Raji (cell line): Measurements from ENCODE around the gene AVPR2.

Experiments
- POLR2A ChIP-seq: IDR thresholded peaks from 2 replicates; pipeline ENCODE4 v1.6.1; 2011; ENCODE audit warnings: low read depth, low read length, control low read depth; ENCODE audit not compliant: insufficient read depth

Gene AVPR2

DNA sequence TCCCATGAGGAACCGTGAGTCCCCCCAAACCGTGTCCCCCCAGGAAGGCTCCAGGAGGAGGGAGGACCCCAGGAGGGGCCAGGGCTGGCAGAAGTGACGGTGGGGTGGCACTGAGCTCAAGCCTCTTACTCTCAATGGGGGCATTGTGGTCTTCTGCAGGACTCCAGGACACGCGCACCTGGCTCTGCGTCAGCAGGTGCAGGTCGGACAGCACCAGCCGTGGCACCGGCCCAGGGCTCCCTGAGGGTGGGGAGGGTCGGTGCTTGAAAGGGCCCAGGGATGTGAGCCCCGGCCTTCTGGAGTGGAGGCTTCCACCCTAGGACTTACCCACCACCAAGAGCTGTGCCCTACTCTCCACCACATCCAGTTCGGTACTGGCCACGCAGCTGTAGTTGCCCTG lies 36.8 kb upstream of the AVPR2 start:
- TF ChIP-seq POLR2A, result no peak

DNA sequence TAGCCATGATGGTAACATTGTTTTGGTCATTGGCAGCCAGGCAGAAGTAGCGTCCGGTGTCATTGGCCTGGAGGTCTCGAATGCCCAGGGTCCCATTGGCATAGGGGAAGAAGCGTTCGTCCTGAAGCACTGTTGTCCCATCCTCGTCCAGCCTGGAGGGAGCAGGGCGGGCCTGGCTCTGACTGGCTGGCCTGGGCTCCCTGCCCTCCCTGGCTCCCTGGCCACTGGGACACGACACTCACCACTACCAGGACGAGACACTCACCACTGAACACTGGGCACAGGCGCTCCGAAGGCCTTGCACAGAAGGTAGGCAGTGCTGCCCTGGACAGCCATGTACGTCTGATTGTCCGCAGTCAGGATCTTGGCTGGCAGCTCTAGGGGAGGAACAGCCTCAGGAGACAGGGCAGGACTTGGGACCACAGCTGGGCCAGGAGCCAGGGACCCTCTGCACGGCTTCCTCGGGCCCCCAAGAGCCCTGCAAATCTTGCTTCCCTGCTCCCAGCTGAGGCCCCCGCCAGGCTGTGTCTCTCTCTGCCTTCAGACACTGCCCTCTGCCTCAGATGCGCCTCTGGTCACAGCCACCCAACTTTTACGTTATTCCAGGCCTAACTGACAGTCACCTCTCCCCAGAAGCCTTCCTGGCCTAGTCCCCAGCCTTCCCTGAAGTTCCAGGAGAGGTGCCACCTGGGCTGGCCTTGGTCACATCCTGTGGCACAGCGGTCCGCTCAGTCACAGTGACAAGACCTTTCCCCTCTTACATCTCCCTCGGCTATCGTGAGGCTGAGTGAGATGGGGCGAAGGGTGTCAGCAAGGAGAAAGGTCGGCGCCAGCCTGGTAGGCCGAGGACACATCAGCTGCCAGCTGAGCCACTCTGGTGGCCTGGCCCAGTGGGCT lies 35.6 kb upstream of the AVPR2 start:
- TF ChIP-seq POLR2A, result no peak

DNA sequence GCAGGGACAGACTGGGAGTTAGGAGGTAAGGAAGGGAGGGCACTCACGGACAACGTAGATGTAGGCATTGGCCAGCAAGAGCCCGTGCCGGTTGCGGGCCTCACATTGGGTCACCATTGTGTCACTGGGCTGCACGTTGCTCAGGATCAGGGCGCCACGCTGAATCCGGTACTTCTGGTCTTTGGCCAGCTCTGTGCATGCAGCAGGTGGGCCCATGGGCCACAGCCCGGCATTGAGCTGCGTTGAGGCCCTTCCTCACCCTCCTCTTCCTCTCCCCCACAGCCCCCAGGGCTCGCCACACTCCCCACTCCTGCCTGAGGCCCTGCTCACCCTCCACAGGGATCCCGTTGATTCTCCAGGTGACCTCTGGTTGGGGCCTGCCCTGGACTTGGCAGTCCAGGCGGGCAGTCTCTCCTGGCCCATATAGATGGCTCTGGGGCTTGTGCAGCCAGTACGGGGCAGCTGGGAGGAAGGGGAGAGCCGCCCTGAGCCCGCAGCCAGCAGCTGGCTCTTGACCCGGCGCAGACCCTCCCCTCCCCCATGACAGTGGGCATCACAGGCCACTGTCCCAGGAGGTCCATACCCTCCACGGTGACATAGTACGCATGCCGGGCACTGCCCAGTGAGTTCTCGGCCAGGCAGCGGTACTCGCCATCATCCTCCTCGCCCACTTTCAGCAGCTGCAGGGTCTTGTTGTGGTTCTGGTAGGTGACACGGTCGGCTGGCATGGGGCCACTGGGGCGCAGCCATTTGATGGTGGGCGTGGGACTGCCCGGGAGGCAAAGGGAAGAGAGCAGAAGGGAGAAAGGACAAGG lies 34.8 kb upstream of the AVPR2 start:
- TF ChIP-seq POLR2A, result no peak

DNA sequence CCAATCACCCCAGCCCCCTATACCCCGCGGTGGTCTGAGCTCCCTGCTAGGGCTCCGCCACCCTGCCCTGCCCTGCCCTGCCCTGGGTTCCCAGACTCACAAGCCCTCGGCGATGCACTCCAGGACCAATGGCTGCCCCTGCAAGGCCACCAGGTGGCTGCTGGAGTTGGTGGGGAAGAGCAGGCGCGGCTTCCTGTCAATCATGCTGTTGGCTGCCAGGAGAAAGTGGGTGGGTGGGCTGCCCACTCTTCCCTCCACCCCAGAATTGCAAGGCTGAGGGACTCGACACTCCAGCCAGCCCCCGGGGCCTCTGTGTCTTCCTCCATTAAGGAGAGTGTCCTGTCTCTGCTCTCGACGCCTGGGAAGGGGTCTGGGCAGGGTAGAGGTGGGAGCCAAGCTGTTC lies 34.2 kb upstream of the AVPR2 start:
- TF ChIP-seq POLR2A, result no peak

DNA sequence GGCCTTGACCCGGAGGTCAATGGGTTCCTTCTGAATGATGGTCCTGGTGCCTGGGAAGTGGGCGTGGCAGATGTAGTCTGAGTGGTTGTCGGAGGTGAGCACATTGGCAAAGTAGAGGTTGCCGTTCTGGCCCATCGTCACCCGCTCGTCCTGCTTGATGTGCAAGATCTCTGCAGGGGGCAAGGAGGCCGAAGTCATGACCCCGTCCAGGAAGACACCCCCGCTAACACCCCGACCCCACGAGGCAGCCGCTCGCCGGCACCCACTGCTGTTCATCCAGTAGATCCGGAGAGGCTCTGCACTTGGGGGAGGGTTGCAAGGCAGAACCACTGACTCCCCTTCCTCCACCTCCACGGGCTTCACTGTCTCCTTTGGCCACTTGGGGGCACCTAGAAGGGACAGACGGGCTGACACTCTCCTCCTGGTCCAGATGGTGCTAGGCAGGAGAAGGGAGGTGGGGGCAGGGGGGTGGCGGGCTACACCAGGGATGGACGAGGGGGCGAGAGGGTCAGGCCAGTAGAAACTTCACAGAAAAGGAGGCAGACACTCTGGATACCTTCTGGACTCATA lies 33.6 kb upstream of the AVPR2 start:
- TF ChIP-seq POLR2A, result no peak

DNA sequence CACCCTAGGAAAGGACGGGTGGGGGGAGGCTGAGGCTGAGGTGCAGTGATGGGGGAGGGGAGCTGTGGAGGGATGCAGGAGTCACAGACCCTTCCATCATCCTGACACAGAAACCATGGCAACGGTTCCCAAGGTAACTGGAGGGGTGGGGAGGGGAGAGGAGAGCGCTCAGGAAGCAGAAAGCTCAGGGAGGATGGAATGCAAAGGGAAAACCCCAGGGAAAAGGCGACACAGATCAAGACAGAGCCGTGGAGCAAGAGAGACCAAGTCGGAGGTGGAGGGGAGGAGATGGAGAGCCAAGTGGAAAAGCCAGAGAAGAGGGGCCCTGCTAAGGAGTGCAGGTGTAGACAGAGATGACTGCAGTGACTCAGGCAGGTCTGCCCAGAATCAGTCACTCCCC lies 33.0 kb upstream of the AVPR2 start:
- TF ChIP-seq POLR2A, result no peak

DNA sequence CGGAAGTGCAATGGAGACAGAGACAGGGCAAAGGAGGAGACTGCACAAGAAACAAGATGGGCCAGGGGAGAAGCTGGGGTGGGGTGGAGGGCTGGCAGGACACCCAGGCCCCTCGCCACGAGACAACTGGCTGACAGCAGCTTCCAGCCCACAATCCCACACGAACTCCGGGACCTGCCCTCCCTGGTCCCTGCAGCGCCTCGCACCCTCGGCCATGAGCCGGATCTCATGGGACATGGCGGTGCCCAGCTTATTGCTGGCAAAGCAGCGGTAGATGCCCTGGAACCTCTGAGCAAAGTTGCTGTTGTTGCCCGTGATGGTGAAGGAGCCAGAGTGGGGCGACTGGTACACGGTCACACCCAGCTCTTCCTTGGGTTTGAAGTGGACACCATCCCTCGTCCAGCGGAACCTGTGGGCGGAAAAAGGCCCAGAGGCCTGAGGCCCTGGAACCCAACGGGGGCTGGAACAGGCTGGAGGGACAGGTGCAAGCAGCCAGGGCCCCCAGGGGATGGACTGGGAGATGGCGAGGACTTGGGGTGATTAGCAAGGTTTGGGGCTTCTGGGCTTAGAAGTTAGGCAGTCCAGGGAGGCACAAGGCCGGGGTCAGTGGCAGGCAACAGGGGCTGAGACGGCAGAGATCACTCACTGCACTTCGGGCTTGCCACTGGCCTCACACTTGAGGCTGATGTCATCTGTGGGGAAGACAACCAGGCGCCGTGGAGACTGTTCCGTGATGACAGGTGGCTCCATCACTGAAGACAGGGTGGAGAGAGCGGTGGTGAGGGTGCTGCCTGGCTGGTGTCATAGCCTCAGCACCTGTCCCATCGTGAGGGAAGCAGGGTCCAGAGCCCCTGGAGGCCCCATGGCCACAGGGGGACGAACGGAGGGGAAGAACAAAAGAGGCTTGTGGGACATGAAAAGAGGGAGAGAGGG lies 32.3 kb upstream of the AVPR2 start:
- TF ChIP-seq POLR2A, result no peak

DNA sequence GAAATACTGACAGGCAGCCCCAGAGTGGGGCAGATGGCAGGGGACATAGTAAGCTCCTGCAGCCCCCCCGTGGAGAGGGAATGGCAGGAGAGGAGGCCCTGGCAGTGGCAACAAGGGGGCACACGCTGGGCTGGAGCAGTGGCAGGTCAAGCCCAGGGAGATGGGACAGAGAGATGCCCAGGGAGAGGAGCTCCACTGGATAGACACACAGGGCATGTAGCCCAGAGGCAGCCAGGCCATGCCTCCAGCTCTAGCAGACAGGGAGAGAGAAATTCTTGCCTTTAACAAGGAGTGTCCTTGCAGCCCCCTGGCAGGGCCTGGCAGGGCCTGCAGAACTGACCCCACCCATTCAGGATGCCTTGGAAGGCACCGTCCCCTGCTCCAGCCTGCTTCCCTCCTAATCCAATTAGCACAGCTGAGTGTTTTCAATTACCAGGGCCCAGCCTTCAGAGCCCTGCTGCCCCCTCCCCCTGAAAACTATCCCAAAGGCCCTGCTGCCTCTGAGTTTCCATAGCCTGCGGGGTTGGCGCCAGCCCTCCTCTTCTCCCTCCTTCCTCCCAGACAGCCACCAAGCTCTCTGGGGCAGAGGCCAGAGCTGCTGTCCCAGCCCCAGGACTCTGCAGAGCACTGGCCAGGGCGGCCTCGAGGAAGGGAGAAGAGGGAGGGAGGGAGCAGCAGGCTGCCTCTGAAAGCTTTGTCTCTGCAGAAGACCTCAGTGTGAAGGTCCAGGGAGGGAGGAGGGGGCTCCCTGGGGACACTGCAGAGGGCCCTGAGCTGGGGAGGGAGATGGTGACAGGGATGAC lies 31.0 kb upstream of the AVPR2 start:
- no peak for TF ChIP-seq POLR2A

DNA sequence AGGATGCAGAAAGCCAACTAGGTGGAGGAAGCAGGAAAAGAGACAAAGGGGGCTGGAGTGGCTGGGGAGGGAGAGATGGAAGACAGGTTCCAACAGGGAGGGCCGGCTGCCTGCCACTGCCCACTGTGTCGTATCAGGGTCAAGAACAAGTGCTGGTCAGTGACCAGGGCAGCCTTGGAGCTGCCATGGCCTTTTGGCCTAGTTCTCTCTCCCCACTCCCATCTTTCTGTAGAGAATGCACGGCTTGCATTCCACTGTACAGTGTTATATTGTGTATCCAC lies 30.4 kb upstream of the AVPR2 start:
- TF ChIP-seq POLR2A, result no peak

DNA sequence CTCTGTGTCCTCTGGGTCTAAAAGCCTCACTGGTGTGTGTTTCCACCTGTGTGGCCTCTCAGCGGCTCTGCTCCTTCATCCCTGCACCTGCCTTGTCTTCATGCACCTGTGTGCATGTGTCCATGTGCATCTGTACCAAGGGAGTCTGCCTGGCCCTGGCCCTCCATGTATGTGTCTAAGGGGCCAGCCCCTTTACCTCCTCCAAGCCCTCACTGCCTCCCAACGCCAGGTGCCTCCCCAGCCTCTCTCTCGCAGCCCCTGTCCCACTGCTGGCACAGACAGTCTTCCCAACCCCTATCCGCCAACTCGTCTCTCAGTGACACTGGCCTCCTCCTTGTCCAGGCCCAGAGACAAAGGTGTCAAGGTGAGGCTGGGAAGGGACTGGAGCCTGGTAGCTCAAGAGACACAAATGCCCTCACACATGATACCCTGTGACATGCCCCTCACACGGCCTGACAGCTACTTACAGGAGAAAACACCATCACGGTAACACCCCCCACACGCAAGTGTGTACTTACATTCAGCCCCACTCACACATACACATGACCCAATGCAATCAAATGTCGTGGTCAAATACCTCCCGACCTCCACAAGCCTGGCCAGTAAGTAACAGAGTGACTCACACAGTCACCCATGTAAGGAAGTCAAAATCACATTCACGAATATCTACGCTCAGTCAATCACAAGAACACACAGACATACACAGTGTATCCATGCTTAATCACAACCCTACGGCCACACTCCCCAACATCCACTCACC lies 29.9 kb upstream of the AVPR2 start:
- TF ChIP-seq POLR2A, result no peak

DNA sequence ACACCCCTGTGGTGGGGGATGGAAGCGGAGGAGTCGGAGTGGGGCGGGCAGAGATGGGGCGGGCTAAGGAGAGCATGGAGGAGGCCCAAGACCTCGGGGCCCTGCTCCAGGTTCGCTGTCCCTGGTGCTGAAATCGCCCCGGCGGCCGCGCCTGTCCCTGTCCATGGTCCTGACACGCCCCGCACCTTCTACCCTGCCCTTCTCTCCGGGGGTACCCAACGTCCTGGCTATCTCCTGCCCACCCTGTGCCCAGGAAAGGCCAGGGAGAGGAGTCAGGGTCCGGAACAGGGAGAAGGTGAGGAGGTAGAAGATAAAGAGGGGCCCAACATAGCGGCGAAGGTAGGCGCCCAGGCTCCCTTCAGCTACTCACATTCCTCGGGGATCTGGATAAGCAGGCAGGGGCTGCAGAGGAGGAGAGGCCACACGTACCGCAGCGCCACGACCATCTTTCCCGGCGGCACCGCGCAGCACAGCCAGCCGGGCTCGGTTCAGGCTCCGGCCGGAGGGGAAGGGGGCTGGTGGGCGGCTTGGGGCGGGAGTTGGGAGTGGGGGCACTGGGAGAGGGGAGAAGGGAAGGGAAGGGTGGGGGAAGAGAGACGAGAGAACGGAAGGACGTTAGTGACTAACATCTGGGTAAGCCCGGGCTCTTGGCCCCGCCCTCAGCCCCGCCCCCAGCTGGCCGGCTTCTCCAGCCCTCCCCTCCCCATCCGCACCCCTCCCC lies 28.9 kb upstream of the AVPR2 start:
- TF ChIP-seq POLR2A, result no peak

DNA sequence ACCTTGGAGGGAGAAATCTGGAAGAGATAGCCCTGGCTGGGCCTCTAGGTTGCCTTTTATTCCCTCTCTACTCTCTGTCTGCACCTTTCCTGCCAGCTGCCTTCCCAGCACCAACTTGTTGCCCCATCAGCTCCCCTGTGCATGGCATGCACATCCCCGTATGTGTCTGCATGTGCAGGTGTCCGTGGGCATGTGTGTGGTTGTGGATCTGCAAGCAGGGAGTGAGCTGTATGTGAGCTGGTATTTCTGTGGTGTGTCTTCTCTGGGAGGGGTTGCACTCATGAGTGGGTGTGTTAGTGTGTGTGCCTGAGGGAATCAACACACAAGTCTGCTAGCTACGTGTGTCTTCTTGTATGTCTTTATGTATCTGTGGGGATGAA lies 28.4 kb upstream of the AVPR2 start:
- TF ChIP-seq POLR2A, result no peak
